Mesenchymal stem cell (in vitro differentiated cells and primary cell): ENCODE results near the gene HNRNPLL.

Experiments used
- DNase-seq: peaks from one replicate; pipeline ENCODE4 v3.0.0-alpha.2; 2013
- H2AFZ ChIP-seq: one replicate; pipeline ENCODE4 v1.6.1; 2013; ENCODE audit warnings: low read depth, mild to moderate bottlenecking, control low read depth, inconsistent platforms, low read length, moderate library complexity
- H2AK5ac ChIP-seq: 2 replicates; pipeline ENCODE4 v1.6.1; 2013; ENCODE audit warnings: low read length, moderate library complexity, mild to moderate bottlenecking, inconsistent platforms; ENCODE audit not compliant: severe bottlenecking
- H2BK120ac ChIP-seq: one replicate; pipeline ENCODE4 v1.6.1; 2013; ENCODE audit warnings: low read depth, mild to moderate bottlenecking, inconsistent platforms, low read length, moderate library complexity
- H2BK12ac ChIP-seq, 2 experiments: one replicate each; pipeline ENCODE4 v1.6.1; 2013; ENCODE audit warnings: inconsistent platforms in 2 of 2, low read length in 2 of 2, mild to moderate bottlenecking in 2 of 2, moderate library complexity in 2 of 2, control low read depth in 1 of 2
- H2BK15ac ChIP-seq: one replicate; pipeline ENCODE4 v1.6.1; 2013; ENCODE audit warnings: mild to moderate bottlenecking, low read depth, inconsistent platforms; ENCODE audit not compliant: poor library complexity, severe bottlenecking
- H2BK5ac ChIP-seq: 2 replicates; pipeline ENCODE4 v1.6.1; 2013; ENCODE audit warnings: low read depth, mild to moderate bottlenecking, low read length, control low read depth, inconsistent platforms; ENCODE audit not compliant: poor library complexity, severe bottlenecking
- H3K14ac ChIP-seq, 2 experiments: one replicate each; pipeline ENCODE4 v1.6.1; 2013; ENCODE audit warnings: inconsistent platforms in 2 of 2, low read length in 2 of 2, control low read depth in 1 of 2, mild to moderate bottlenecking in 1 of 2, moderate library complexity in 1 of 2
- H3K18ac ChIP-seq, 2 experiments: one replicate each; pipeline ENCODE4 v1.6.1; 2013; ENCODE audit warnings: inconsistent platforms in 2 of 2, low read length in 2 of 2, control low read depth in 1 of 2, low read depth in 1 of 2, mild to moderate bottlenecking in 1 of 2
- H3K23ac ChIP-seq, 2 experiments: one replicate each; pipeline ENCODE4 v1.6.1; 2013; ENCODE audit warnings: inconsistent platforms in 2 of 2, low read length in 2 of 2, mild to moderate bottlenecking in 2 of 2, moderate library complexity in 2 of 2, control low read depth in 1 of 2
- H3K27ac ChIP-seq: 2 replicates; pipeline ENCODE4 v1.5.1; 2013; ENCODE audit warnings: mild to moderate bottlenecking, moderate library complexity, low read length, control low read depth, inconsistent platforms; ENCODE audit not compliant: poor library complexity, severe bottlenecking
- H3K27me3 ChIP-seq, 2 experiments: 2 replicates each; pipeline versions ENCODE4 v1.6.1 to v1.7.0; 2013; ENCODE audit warnings: low read length in 2 of 2, mild to moderate bottlenecking in 2 of 2, moderate library complexity in 2 of 2, control low read depth in 1 of 2, inconsistent platforms in 1 of 2; ENCODE audit not compliant: control insufficient read depth in 1 of 2, insufficient read depth in 1 of 2
- H3K36me3 ChIP-seq, 2 experiments: 2 replicates each; pipeline versions ENCODE4 v1.6.1 to v1.7.0; 2013; ENCODE audit warnings: low read length in 2 of 2, control low read depth in 1 of 2, inconsistent platforms in 1 of 2, low read depth in 1 of 2, mild to moderate bottlenecking in 1 of 2; ENCODE audit not compliant: insufficient read depth in 2 of 2, control insufficient read depth in 1 of 2
- H3K4ac ChIP-seq, 2 experiments: one replicate each; pipeline ENCODE4 v1.6.1; 2013; ENCODE audit warnings: inconsistent platforms in 2 of 2, low read length in 2 of 2, mild to moderate bottlenecking in 2 of 2, moderate library complexity in 2 of 2, control low read depth in 1 of 2, low read depth in 1 of 2
- H3K4me1 ChIP-seq: 2 replicates; pipeline ENCODE4 v1.6.1; 2013; ENCODE audit warnings: low read depth, low read length, control low read depth; ENCODE audit not compliant: control insufficient read depth, insufficient read depth
- H3K4me2 ChIP-seq: 2 replicates; pipeline ENCODE4 v1.6.1; 2013; ENCODE audit warnings: low read length, mild to moderate bottlenecking, inconsistent platforms; ENCODE audit not compliant: poor library complexity, severe bottlenecking
- H3K4me3 ChIP-seq, 2 experiments: 2 replicates each; pipeline versions ENCODE4 v1.5.1 to v1.7.0; 2013; ENCODE audit warnings: low read length in 2 of 2, mild to moderate bottlenecking in 2 of 2, control low read depth in 1 of 2, low read depth in 1 of 2; ENCODE audit not compliant: insufficient read depth in 1 of 2
- H3K79me1 ChIP-seq: replicated peaks from 2 replicates; pipeline ENCODE4 v1.6.1; 2013; ENCODE audit warnings: mild to moderate bottlenecking, control low read depth, low read length, inconsistent platforms; ENCODE audit not compliant: poor library complexity, severe bottlenecking
- H3K9ac ChIP-seq: 2 replicates; pipeline ENCODE4 v1.7.0; 2013; ENCODE audit warnings: mild to moderate bottlenecking, low read length, moderate library complexity
- H3K9me3 ChIP-seq: 2 replicates; pipeline ENCODE4 v1.7.0; 2013; ENCODE audit warnings: mild to moderate bottlenecking, low read length; ENCODE audit not compliant: control insufficient read depth
- H4K8ac ChIP-seq: one replicate; pipeline ENCODE4 v1.6.1; 2013; ENCODE audit warnings: inconsistent platforms, mild to moderate bottlenecking, low read length, moderate library complexity
- H4K91ac ChIP-seq: one replicate; pipeline ENCODE4 v1.6.1; 2013; ENCODE audit warnings: mild to moderate bottlenecking, low read length, inconsistent platforms
- WGBS: methylation state at CpG from one replicate; pipeline ENCODE4 v1.1.7; 2013; ENCODE audit warnings: mixed read lengths; 5-methylcytosine and 5-hydroxymethylcytosine counted together

The HNRNPLL gene

DNA sequence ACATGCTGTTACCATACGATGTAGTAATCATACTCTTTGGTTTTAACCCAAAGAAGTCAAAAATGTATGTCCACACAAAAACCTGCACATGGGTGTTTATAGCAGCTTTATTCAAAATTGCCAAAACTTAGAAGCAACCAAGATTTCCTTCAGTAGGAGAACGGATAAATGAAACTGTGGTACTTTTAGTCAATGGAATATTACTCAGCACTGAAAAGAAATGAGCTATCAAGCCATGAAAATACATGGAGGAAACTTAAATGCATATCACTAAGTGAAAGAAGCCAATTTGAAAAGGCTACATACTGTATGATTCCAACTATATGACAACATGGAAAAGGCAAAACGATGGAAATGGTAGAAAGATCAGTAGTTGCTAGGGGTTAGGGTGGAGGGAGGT is 86.6 kb downstream of the HNRNPLL start:
- Histone ChIP-seq H2AFZ (no peak overlapping the region), H3K27ac (no peak overlapping the region), H2BK5ac (no peak overlapping the region), H4K8ac (no peak overlapping the region), H2BK120ac (no peak overlapping the region), H2BK15ac (no peak overlapping the region), H3K27me3 (no peaks in the 10 kb centered on the region), H3K4me2 (no peak overlapping the region), H4K91ac (no peak overlapping the region), H3K36me3 (no peaks in the 10 kb centered on the region), H3K9ac (peak overlapping the region; percentile 79), H3K14ac (no peak overlapping the region), H3K4me1 (no peaks in the 10 kb centered on the region), H3K23ac (no peak overlapping the region), H3K4ac (no peak overlapping the region), H2AK5ac (no peak overlapping the region), H3K79me1 (no peaks in the 10 kb centered on the region), H2BK12ac (no peak overlapping the region), H3K9me3 (no peaks in the 10 kb centered on the region), H3K18ac (no peak overlapping the region), H3K4me3 (peak overlapping the region in 1 of 2 experiments; percentile 57)
- WGBS = 85% methylated on average over 2 of the region's 3 CpGs
- DNase-seq = no peak

DNA sequence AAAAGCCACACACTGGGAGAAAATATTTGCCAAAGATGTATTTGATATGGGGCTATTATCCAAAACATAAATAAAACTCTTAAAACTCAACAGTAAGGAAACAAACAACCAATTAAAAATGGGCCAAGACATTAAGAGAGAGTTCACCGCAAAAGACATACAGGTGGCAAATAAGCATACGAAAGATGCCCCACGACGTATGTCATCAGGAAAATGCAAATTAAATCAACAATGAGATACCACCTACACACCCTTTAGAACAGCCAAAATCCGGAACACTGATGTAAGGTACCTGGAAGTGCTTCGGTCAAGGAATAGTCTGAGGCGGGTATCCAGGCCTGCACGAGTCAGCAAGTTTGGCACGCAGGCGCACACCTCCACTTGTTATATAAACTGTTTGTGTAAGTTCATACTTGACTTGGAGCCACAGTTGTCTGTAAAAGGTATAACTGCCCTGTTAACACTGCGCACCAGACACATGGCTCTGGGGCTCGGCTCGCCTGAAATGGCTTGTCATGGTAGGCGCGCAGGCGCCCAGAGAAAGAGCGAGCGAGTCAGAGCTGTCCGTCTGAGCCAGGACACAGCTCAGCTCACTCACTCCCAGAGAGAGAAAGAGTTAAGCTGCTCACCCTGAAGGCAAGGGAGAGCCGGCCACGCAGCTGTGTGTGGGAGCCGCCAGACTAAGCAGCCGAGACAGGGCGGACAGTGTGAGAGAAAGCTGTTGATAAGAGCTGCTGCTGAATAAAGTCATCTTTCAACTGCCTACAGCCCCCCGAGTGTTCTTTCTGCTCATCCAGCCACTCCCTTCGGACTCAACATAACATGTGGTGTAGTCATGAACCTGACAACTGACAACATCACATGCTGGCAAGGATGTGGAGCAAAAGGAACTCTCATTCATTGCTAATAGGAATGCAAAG is 87.3 kb downstream of the HNRNPLL start:
- no peak overlapping the region for H4K8ac ChIP-seq
- H3K9me3 ChIP-seq = no peaks in the 10 kb centered on the region
- H3K36me3 ChIP-seq = no peaks in the 10 kb centered on the region
- H3K14ac ChIP-seq = no peak overlapping the region
- no peak overlapping the region for H2BK120ac ChIP-seq
- no peak overlapping the region for H3K4me2 ChIP-seq
- no peak for DNase-seq
- no peak overlapping the region for H3K4ac ChIP-seq
- H2BK5ac ChIP-seq = no peak overlapping the region
- H3K9ac ChIP-seq = peak overlapping the region; percentile 79
- H3K4me1 ChIP-seq = no peaks in the 10 kb centered on the region
- no peak overlapping the region for H2BK12ac ChIP-seq
- no peak overlapping the region for H3K23ac ChIP-seq
- 86% methylated on average over 26 of the region's 26 CpGs for WGBS
- peak overlapping the region in 1 of 2 experiments; percentile 57 for H3K4me3 ChIP-seq
- H2BK15ac ChIP-seq = no peak overlapping the region
- H4K91ac ChIP-seq = no peak overlapping the region
- no peak overlapping the region for H2AK5ac ChIP-seq
- no peak overlapping the region for H2AFZ ChIP-seq
- no peak overlapping the region for H3K27ac ChIP-seq
- no peaks in the 10 kb centered on the region for H3K27me3 ChIP-seq
- no peaks in the 10 kb centered on the region for H3K79me1 ChIP-seq
- H3K18ac ChIP-seq = no peak overlapping the region

GRCh38 chr2:38514603-38515154 is 88.0 kb downstream of the HNRNPLL start:
- Histone ChIP-seq H3K4me3 (peak overlapping the region in 1 of 2 experiments; percentile 57), H2AK5ac (no peak overlapping the region), H3K79me1 (no peaks in the 10 kb centered on the region), H3K9me3 (no peaks in the 10 kb centered on the region), H3K27ac (no peak overlapping the region), H3K9ac (peak overlapping the region; percentile 79), H3K4me1 (no peaks in the 10 kb centered on the region), H4K91ac (no peak overlapping the region), H2AFZ (no peak overlapping the region), H3K23ac (no peak overlapping the region), H3K14ac (no peak overlapping the region), H3K18ac (no peak overlapping the region), H3K4me2 (no peak overlapping the region), H3K27me3 (no peaks in the 10 kb centered on the region), H4K8ac (no peak overlapping the region), H3K4ac (no peak overlapping the region), H2BK5ac (no peak overlapping the region), H2BK15ac (no peak overlapping the region), H2BK120ac (no peak overlapping the region), H2BK12ac (no peak overlapping the region), H3K36me3 (no peaks in the 10 kb centered on the region)
- DNase-seq = no peak
- 91% methylated on average over 3 of the region's 3 CpGs for WGBS

DNA sequence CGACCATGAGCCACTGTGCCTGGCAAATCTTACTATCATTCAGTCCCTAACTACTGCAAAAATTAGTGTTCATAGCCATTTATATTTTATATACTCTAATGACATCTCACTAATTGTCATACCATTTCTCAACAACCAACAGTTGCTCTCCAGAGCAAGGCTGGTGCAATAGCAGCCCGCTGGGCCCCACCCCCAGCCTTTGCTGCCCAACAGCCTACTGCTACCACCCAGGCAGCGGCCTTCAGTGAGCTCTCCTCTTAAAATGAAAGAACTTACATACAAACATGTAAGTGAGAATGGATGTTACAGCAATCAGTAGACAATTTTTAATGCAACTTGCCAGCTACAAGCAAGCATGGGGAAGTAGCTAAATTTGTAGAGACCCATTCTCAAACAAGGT is 90.5 kb downstream of the HNRNPLL start:
- Histone ChIP-seq H3K36me3 (no peaks in the 10 kb centered on the region), H3K4me2 (no peak overlapping the region), H2AFZ (no peak overlapping the region), H2BK12ac (no peak overlapping the region), H2BK5ac (no peak overlapping the region), H2BK120ac (no peak overlapping the region), H3K18ac (no peak overlapping the region), H2AK5ac (no peak overlapping the region), H3K27ac (no peak overlapping the region), H2BK15ac (no peak overlapping the region), H4K8ac (no peak overlapping the region), H3K4me3 (no peak overlapping the region), H3K23ac (no peak overlapping the region), H3K27me3 (no peaks in the 10 kb centered on the region), H3K9ac (no peak overlapping the region), H3K4me1 (peaks cover 4% of the 10 kb centered on the region), H3K79me1 (no peaks in the 10 kb centered on the region), H3K4ac (no peak overlapping the region), H3K9me3 (no peaks in the 10 kb centered on the region), H3K14ac (no peak overlapping the region), H4K91ac (no peak overlapping the region)
- 66% methylated on average over 2 of the region's 3 CpGs for WGBS
- no peak for DNase-seq
